ENCODE measurements around the gene BRSK2.

BRSK2 gene

DNA sequence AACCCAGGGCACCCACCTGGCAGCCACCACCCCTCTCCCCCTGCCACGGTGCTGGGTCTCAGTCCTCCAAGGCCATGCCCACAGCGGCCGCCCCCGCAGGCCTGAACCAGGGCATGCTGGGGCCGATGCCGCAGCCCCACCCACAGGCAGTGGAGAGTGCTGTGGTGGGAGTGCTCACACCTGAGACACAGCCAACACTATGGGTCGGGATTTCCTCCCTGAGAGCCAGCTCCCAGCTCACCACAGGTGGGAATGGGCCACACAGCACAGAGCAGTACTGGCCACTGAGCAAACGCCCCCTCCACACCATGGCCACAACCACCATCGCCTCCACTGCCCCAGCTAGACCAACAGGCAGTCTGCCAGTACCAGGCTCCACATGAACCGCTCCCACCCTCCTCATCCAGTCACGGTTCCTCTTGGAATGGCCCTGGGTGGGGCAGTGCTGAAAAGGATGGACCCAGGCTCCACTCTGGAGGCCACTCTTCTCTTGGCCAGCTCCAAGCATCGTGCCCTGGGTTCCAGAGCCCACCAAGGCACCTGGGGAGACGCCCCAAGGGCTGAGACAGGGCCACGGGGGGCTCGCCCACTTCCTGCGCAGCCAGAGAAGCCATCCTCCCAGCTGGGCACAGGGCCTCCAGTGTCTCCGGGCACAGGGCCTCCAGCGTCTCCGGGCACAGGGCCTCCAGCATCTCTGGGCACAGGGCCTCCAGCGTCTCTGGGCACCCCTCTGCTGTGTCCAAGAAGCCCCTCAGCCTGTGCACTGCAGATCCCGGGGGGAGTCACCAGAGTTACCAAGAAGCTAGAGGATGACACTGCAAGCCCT lies 82.7 kb downstream of the BRSK2 start:
- Histone ChIP-seq H3K27ac (ENCODE audit: extremely low read depth, low read depth, low read length) (no peak overlapping the region), H3K4me1 (ENCODE audit: control insufficient read depth, insufficient read depth, low read length) (no peaks in the 10 kb centered on the region), H3K4me3 (ENCODE audit: low read depth, low read length) (no peak overlapping the region), H3K9me3 (ENCODE audit: control insufficient read depth, insufficient read depth, low read depth, low read length) (no peaks in the 10 kb centered on the region), H3K36me3 (ENCODE audit: control insufficient read depth in 2 of 2, insufficient read depth in 1 of 2, low read length in 2 of 2) (peaks cover 0 to 38% of the 10 kb centered on the region in 2 experiments; a peak in 1 of 3 replicates)
- TF ChIP-seq ZFHX2 (tag by site-specific recombination; conservative IDR thresholded peaks at IDR 0.05) = 0 out of 2 replicates have a peak, but pooled peaks have one; percentile 26
- no peak for TF ChIP-seq ZNF169 (tag by site-specific recombination; IDR thresholded peaks at IDR 0.05)
- CTCF ChIA-PET = interaction anchor here (0.7 kb wide), 1 partner anchor 53 kb away, joined by 4 read pairs; no protein-coding TSS in a partner anchor
- POLR2A ChIA-PET = no interaction called here

GRCh38 chr11:1473011-1473628 lies 83.4 kb downstream of the BRSK2 start:
- no peaks in the 10 kb centered on the region for H3K4me1 ChIP-seq (ENCODE audit: control insufficient read depth, insufficient read depth, low read length)
- H3K9me3 ChIP-seq (ENCODE audit: control insufficient read depth, insufficient read depth, low read depth, low read length) = no peaks in the 10 kb centered on the region
- H3K36me3 ChIP-seq (ENCODE audit: control insufficient read depth in 2 of 2, insufficient read depth in 1 of 2, low read length in 2 of 2) = peaks cover 0 to 43% of the 10 kb centered on the region in 2 experiments; a peak in 1 of 3 replicates
- TF ChIP-seq ZNF626 (tag by site-specific recombination; IDR thresholded peaks at IDR 0.05) = no peak
- no peak for TF ChIP-seq PRDM2 (tag by site-specific recombination; IDR thresholded peaks at IDR 0.05; ENCODE audit: borderline replicate concordance)
- no peak for TF ChIP-seq ZNF658 (tag by site-specific recombination; IDR thresholded peaks at IDR 0.05)
- peak; percentile 63; the same call in 1 of the 2 replicates for TF ChIP-seq SCRT1 (tag by site-specific recombination; IDR thresholded peaks at IDR 0.05; ENCODE audit: borderline replicate concordance)
- no peak for TF ChIP-seq ZNF138 (tag by site-specific recombination; IDR thresholded peaks at IDR 0.05; ENCODE audit: borderline replicate concordance)
- TF ChIP-seq ZNF121 (tag by site-specific recombination; IDR thresholded peaks at IDR 0.05) = no peak
- TF ChIP-seq ZNF610 (tag by site-specific recombination; IDR thresholded peaks at IDR 0.05; ENCODE audit: borderline replicate concordance) = no peak
- TF ChIP-seq REPIN1 (tag by site-specific recombination; IDR thresholded peaks at IDR 0.05; ENCODE audit: low read depth) = no peak
- peak; percentile 89 for TF ChIP-seq SCRT2 (tag by site-specific recombination; IDR thresholded peaks at IDR 0.05)
- TF ChIP-seq ZNF394 (tag by site-specific recombination; IDR thresholded peaks at IDR 0.05; ENCODE audit: borderline replicate concordance) = no peak
- no peak for TF ChIP-seq ZNF600 (tag by site-specific recombination; IDR thresholded peaks at IDR 0.05)
- TF ChIP-seq ZNF266 (tag by site-specific recombination; IDR thresholded peaks at IDR 0.05; ENCODE audit: low read depth) = no peak
- TF ChIP-seq MYNN (tag by site-specific recombination; IDR thresholded peaks at IDR 0.05; ENCODE audit: borderline replicate concordance) = no peak
- TF ChIP-seq ZNF530 (tag by site-specific recombination; IDR thresholded peaks at IDR 0.05; ENCODE audit: low read depth) = no peak
- H3K4me3 ChIP-seq (ENCODE audit: low read depth, low read length) = no peak overlapping the region
- H3K27ac ChIP-seq (ENCODE audit: extremely low read depth, low read depth, low read length) = no peak overlapping the region
- CTCF ChIA-PET = no interaction called here
- POLR2A ChIA-PET = no interaction called here

Measured in HEK293 (cell line).